Measurements from ENCODE around the gene ANKRD39.

Gene ANKRD39

DNA sequence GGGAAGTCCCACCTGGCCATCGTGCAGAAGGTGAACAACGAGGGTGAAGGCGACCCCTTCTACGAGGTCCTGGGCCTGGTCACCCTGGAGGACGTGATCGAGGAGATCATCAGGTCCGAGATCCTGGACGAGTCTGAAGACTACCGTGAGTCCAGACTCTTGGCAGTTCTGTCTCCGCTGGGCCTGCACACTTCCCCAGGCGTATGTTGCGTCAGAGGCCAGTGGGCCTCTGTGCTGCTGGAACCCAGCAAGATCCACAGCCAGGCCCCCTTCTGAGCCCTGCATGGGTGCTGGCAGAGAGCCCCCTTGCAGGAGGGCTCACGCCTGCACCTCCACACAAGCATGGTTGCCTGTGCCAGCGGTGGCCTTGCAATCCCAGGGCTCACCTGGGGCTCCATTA lies 32.8 kb downstream of the ANKRD39 start:
- DNase-seq = no peak

DNA sequence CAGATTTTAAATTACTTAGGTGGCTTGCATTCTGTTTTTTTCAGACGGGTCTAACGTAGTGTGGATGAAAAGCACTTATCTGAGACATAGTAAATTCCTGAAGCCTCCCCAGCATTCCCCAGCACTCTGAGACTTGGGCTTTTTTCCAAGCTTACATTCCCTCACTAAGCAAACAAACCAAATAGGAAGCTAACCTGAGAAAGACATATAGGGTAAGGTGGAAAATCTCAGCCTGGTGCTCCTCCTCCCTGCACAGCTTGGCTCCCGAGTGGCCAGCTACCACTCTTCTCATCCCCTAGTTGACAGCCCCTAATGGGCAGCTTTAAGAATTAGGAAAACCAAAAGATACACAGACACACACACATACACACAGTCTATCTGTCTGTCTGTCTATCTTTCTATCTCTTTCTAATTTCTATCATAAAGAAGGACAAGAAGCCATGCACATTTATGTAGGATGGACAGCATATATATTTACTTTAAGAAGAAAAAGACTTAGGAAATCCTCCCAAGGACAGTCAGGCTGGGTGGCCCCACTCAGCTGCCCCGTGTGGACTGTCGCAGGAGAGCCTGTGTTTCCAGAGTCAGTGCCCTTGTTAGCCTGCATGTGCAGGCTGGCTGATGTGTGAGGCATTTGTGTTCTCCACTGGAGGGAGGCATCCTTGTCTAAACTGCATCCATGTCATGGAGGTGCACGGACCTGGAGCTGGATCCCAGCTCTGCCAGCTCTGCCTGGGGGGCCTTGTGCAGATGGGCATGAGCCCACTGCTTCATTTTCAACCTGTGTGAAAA lies 33.5 kb downstream of the ANKRD39 start:
- no peak for DNase-seq

GRCh38 chr2:96823198-96823597 lies 34.6 kb downstream of the ANKRD39 start:
- DNase-seq = no peak

- no peak for DNase-seq
Measured at GRCh38 chr2:96822786-96823185, 35.0 kb downstream of the ANKRD39 start.

GRCh38 chr2:96821113-96821675 lies 36.6 kb downstream of the ANKRD39 start:
- no peak for DNase-seq

DNA sequence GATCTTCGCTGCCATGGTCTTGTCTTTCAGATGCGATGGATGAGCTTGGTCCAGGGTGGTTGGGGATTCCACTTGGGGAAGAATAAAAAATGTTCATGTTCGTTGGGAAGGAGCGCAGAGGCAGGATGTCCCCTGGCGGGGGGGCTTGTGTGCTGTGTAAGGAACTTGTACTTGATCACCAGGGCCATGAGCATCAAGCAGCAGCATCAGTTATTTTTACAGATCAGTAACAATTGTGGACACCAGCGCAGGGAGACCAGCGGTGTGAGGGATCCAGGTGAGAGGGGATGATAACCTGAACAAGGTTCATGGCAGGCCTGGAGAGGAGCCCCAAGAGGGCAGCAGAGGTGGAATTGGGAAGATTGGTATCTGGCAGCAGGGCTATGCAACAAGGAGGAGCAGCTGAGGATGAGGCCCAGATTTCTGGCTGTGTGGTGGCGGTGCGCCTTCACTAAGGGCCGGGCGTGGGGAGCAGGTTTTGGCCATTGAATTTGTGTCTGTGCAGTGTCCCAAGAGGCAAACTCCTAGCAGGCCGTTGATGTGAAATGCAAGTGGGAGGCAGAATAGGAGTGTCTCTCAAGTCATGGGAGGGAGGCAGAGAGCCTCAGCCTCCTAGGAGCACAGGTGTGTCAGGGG lies 37.8 kb downstream of the ANKRD39 start:
- no peak for DNase-seq

GRCh38 chr2:96819128-96819875 lies 38.5 kb downstream of the ANKRD39 start:
- DNase-seq = no peak

GRCh38 chr2:96817882-96818281 lies 39.9 kb downstream of the ANKRD39 start:
- no peak for DNase-seq

- no peak for DNase-seq
Measured at GRCh38 chr2:96816836-96817702, 40.7 kb downstream of the ANKRD39 start.

- DNase-seq = peak; percentile 91
Measured at GRCh38 chr2:96816127-96816835, 41.5 kb downstream of the ANKRD39 start, which contains the start of gene CNNM3. TSS of gene CNNM3 (plus strand) at chr2:96816268. CDS start at chr2:96816278, 10 bp downstream.

GRCh38 chr2:96815326-96816126 lies 42.3 kb downstream of the ANKRD39 start:
- no peak for DNase-seq

- no peak for DNase-seq
Measured at GRCh38 chr2:96813656-96814055, 44.2 kb downstream of the ANKRD39 start.

- DNase-seq = no peak
Measured at GRCh38 chr2:96811917-96812316, 45.9 kb downstream of the ANKRD39 start.

DNA sequence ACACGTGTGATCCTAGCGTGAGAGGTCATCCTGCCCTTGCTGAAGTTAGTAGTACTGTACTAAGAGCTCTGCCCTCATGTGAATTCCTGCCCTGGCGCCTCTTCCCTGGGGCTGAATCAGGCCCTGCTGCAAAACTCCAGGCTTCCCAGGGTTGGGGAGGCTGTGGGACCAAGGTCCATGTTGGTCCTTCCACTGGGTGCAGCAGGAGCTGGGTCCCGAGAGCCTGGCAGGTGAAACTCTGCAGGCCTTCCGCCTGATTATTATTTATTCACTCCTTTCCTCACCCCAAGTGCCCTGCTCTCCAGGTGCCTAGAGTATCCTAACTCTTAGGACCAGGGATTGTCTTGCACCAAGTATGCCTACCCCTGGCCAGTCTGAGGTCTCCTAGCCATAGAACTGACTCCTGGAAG lies 47.0 kb downstream of the ANKRD39 start:
- no peak for DNase-seq

- DNase-seq = no peak
Measured at GRCh38 chr2:96809951-96810782, 47.6 kb downstream of the ANKRD39 start.

- no peak for DNase-seq
Measured at GRCh38 chr2:96809216-96809882, 48.5 kb downstream of the ANKRD39 start.

- no peak for DNase-seq
Measured at GRCh38 chr2:96808176-96808837, 49.5 kb downstream of the ANKRD39 start.

DNA sequence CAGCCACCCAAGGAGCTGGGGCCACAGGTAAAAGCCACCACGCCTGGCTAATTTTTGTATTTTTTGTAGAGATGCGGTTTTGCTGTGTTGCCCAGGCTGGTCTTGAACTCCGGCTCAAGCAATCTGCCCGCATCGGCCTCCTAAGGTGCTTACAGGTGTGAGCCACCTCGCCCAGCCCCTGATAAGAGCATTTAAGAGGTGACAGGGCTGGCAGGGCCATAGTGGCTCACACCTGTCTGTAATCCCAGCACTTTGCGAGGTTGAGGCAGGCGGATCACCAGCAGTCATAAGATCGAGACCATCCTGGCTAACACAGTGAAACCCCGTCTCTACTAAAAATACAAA lies 50.7 kb downstream of the ANKRD39 start:
- no peak for DNase-seq
